MG63 (cell line): Measurements from ENCODE around the gene GADD45GIP1. TPM values are rescaled to one million over a fixed set of nuclear protein-coding genes. Genes with fewer than 3 reads are reported as not detected.
"Not testable (repeated sequence)": the region's sequence is repeated elsewhere in the genome, so short reads cannot be mapped to it uniquely, and the experiment has no call there.

Experiments used
- DNase-seq: peaks from one replicate; pipeline ENCODE4 v3.0.0-alpha.2; 2020
- H3K27me3 ChIP-seq: fragments of 250-450 bp; sonication (Bioruptor Pico); 2 replicates; pipeline ENCODE4 v1.5.1; 2020; ENCODE audit warnings: mild to moderate bottlenecking, moderate library complexity
- H3K36me3 ChIP-seq: fragments of 250-450 bp; sonication (Bioruptor Pico); 2 replicates; pipeline ENCODE4 v1.5.1; 2020; ENCODE audit warnings: mild to moderate bottlenecking, moderate library complexity
- H3K4me3 ChIP-seq: fragments of 250-450 bp; sonication (Bioruptor Pico); 2 replicates; pipeline ENCODE4 v1.5.1; 2020; ENCODE audit warnings: mild to moderate bottlenecking, moderate library complexity
- H3K9me3 ChIP-seq: fragments of 250-450 bp; sonication (Bioruptor Pico); 2 replicates; pipeline ENCODE4 v1.5.1; 2020; ENCODE audit warnings: mild to moderate bottlenecking, moderate library complexity
- total RNA-seq: library from RNA; depleted of rRNA; stranded (reverse); fragments of >200 nt; shearing (Covaris generic); gene quantifications from 2 replicates; pipeline ENCODE4 v1.2.3, GENCODE V29; 2014; ENCODE audit warnings: low replicate concordance

Gene GADD45GIP1
- total RNA-seq, 1 experiment from 2014 or later = 225 TPM

GRCh38 chr19:12974301-12975220 is 17.5 kb upstream of the GADD45GIP1 start:
- Histone ChIP-seq H3K9me3 (no peaks in the 10 kb centered on the region), H3K4me3 (no peak overlapping the region), H3K36me3 (no peaks in the 10 kb centered on the region), H3K27me3 (no peaks in the 10 kb centered on the region)
- no peak for DNase-seq

DNA sequence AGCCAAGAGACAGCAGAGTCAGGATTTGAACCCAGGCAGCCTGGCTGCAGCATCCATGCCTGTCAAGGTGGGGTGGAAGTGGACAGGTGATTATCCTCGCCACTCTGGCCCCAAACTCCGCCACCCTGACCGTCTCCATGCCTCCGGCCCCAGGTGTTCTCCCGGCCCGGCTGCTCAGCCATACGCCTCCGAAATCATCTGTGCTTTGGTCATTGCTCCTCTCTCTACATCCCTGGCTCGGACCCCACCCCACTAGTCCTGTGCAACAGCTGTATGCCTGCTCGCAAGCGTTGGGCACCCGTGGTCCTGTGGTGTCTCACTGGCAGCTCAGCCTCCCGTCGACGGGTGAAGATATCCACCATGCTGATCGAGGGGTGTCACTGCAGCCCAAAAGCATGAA is 16.2 kb upstream of the GADD45GIP1 start:
- no peaks in the 10 kb centered on the region for H3K9me3 ChIP-seq
- H3K36me3 ChIP-seq = no peaks in the 10 kb centered on the region
- H3K4me3 ChIP-seq = no peak overlapping the region
- no peak for DNase-seq
- H3K27me3 ChIP-seq = no peaks in the 10 kb centered on the region

DNA sequence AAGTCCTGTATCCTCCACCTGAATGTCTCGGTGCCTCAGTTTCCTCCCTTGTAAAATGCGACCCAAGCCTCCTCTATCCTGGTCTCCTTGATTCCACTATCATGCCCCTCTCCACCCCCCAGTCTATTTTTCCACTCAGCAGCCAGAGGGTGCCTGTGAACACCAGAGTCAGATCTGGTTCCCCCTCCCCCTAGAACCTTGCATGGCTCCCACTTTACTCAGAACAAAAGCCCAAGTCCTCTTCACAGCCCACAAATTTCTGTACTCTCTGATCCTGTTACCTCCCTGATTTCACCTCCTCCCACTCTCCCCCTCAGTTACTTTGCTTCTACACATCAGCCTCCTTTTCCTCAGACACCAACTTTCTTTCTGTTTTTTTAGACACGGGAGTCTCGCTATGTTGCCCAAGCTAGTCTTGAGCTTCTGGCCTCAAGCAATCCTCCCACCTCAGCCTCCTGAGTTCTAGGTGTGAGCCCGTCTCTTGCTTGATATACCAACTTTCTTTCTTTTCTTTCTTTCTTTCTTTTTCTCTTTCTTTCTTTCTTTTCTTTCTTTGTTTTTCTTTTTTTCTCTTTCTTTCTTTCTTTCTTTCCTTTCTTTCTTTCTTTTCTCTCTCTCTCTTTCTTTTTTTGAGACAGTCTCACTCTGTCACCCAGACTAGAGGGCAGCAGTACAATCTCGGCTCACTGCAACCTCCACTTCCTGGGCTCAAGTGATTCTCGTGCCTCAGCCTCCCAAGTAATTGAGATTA is 13.2 kb upstream of the GADD45GIP1 start:
- DNase-seq = no peak
- Histone ChIP-seq H3K27me3 (no peaks in the 10 kb centered on the region), H3K36me3 (no peaks in the 10 kb centered on the region), H3K4me3 (no peak overlapping the region), H3K9me3 (no peaks in the 10 kb centered on the region)

DNA sequence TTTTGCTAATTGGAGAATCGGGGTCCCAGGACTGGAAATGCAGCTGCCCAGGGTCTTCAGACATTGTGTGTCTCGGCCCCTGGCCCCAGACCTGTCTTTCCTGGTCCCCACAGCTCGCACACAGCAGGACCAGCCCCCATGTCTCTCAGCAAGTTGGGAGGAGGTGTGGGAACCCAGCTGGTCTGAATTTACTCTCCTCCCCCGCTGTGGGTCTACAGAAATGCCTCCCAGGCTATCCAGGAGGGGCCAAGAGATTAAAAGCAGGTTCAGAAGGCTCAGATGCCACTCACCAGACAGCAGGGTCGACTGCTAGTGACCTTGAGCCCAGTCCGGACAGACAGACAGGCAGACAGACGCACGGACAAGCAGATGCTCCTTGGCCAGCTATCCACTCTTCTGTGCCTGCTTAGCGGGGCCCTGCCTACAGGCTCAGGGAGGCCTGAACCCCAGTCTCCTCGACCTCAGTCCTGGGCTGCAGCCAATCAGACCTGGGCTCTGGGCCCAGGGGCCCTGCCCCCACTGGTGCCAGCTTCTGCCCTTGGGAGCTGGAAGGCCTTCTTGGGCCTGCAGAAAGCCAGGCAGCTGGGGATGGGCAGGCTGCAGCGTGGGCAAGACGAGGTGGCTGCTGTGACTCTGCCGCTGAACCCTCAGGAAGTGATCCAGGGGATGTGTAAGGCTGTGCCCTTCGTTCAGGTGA is 12.4 kb upstream of the GADD45GIP1 start, which contains the start of gene DAND5:
TSS of gene DAND5 (plus strand) at position 285 of the 697 bp plus-strand sequence. CDS start at position 370, 85 bp downstream.
- Histone ChIP-seq H3K9me3 (no peaks in the 10 kb centered on the region), H3K27me3 (no peaks in the 10 kb centered on the region), H3K4me3 (no peak within 1 kb of the TSS), H3K36me3 (no peaks in the 10 kb centered on the region)
- peak; percentile 59 for DNase-seq

DNA sequence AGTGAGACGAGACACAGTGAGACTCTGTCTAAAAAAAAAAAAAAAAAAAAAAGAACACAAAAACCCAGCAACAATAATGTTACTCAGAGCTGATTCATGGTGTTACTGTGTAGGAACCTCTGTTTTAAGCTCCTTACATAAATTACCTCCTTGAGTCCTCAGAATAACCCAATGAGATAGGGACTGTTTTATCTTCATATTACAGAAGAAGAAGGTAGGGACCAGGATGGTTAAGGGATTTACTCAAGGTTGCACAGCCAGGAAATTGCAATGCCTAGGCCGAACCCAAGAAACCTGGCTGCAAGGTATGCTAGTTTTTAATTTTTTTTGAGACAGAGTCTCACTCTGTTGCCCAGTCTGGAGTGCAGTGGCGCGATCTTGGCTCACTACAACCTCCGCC is 10.9 kb upstream of the GADD45GIP1 start:
- Histone ChIP-seq H3K4me3 (no peak overlapping the region), H3K27me3 (no peaks in the 10 kb centered on the region), H3K36me3 (no peaks in the 10 kb centered on the region), H3K9me3 (no peaks in the 10 kb centered on the region)
- DNase-seq = no peak

GRCh38 chr19:12965812-12966135 is 8.8 kb upstream of the GADD45GIP1 start:
- H3K9me3 ChIP-seq = no peaks in the 10 kb centered on the region
- no peaks in the 10 kb centered on the region for H3K36me3 ChIP-seq
- no peaks in the 10 kb centered on the region; the same call in 1 of the 2 replicates for H3K27me3 ChIP-seq
- peak overlapping the region; percentile 44; the same call in 1 of the 2 replicates for H3K4me3 ChIP-seq
- DNase-seq = no peak

DNA sequence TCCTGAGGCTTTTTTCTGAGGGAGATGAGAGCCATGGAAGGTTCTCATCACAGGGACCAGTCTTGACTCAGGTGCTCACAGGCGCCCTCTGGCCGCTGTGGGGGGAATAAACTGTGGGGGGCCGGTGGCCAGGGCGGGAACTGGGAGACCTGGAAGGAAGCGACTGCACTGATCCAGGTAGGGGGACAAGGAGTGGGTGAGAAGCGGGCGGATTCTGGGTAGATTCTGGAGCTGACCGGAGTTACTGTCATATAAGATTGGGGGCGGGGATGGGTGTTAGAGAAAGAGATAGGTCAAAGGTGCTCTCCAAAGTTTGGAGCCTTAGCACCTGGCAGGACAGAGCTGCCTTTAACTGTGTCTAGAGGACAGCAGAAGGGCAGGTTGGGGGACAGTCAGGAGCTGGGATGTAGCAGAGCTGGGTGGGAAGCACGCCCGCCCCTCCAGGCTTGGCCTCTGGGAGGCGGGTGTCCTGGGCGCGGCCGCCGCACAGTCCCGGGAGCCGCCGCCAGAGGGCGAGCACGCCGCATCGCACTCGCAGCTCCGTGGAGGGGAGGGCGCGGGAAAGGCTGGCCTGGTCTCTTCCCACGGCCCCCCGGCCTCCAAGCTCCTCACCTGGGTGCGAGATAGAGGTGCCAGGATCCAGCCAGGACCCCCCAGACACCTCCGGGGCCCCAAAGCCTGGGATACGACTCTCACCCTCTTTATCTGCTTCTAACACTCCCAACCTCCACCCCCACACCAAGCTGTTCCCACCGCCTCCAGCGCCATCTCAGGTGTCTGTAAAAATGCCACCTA is 8.2 kb upstream of the GADD45GIP1 start:
- peak; percentile 89 for DNase-seq
- no peaks in the 10 kb centered on the region for H3K36me3 ChIP-seq
- no peaks in the 10 kb centered on the region for H3K9me3 ChIP-seq

GRCh38 chr19:12959481-12959880 is 2.5 kb upstream of the GADD45GIP1 start:
- H3K36me3 ChIP-seq = peaks cover 24% of the 10 kb centered on the region
- DNase-seq = no peak
- H3K4me3 ChIP-seq = no peak overlapping the region
- no peaks in the 10 kb centered on the region for H3K9me3 ChIP-seq
- H3K27me3 ChIP-seq = no peaks in the 10 kb centered on the region; the same call in 1 of the 2 replicates

More for the DNA sequence above, 8.2 kb upstream of the GADD45GIP1 start:
- no peaks in the 10 kb centered on the region; the same call in 1 of the 2 replicates for H3K27me3 ChIP-seq
- H3K4me3 ChIP-seq = peak overlapping the region; percentile 44

DNA sequence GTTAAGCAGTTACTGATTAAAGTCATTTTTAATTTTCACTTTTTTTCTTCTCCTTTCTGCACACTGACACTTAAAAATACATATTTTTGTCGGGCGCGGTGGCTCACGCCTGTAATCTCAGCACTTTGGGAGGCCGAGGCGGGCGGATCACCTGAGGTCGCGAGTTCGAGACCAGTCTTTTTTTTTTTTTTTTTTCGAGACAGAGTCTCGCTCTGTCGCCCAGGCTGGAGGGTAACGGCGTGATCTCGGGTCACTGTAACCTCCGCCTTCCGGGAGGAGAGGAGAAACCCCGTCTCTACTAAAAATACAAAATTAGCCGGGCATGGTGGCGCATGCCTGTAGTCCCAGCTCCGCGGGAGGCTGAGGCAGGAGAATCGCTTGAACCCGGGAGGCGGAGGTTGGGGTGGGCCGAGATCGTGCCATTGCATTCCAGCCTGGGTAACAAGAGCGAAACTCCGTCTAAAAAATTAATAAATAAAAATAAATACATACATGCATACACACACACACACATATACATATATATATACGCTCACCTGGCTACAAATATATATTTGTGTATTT is 448 bp upstream of the GADD45GIP1 start:
- not testable (repeated sequence) for DNase-seq, H3K9me3 ChIP-seq, H3K27me3 ChIP-seq
- H3K4me3 ChIP-seq = peak overlapping the region; percentile 89
- H3K36me3 ChIP-seq = peaks cover 42% of the 10 kb centered on the region

- peaks cover 57% of the 10 kb centered on the region for H3K36me3 ChIP-seq
- no peak for DNase-seq
- H3K27me3 ChIP-seq = no peaks in the 10 kb centered on the region
- H3K4me3 ChIP-seq = peak overlapping the region; percentile 89
- no peaks in the 10 kb centered on the region for H3K9me3 ChIP-seq
Observed at GRCh38 chr19:12955996-12956395, 1.0 kb downstream of the GADD45GIP1 start.

DNA sequence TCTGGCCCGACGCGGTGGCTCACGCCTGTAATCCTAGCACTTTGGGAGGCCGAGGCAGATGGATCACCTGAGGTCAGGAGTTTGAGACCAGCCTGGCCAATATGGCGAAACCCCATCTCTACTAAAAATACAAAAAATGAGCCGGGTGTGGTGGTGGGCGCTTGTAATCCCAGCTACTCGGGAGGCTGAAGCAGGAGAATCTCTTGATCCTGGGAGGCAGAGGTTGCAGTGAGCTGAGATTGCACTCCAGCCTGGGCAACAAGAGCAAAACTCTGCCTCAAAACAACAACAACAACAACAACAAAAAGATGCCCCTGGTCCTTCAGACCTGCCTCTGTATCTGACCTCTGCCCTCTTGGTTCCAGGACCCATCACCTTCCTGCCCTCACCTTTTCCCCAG is 1.4 kb downstream of the GADD45GIP1 start:
- not testable (repeated sequence) for H3K9me3 ChIP-seq, H3K27me3 ChIP-seq, DNase-seq
- Histone ChIP-seq H3K4me3 (peak overlapping the region; percentile 89), H3K36me3 (peaks cover 61% of the 10 kb centered on the region)

DNA sequence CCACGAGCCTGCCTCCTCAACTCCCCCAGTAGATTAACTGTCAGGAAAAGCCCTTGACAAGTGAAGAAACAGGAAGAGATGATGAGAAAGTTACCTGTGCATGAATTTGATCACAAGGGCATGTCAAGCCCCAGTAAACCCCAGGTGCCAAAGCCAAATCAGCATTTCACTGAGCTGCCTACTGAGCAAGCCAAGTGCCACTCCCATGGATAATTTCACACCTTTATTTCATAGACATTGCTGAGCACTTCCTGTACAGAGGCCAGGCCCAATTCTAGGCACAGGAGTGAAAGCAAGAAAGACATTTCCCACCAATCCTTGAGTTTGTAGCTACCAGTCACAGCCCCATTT is 2.4 kb downstream of the GADD45GIP1 start:
- Histone ChIP-seq H3K4me3 (no peak overlapping the region), H3K27me3 (no peaks in the 10 kb centered on the region), H3K36me3 (peaks cover 71% of the 10 kb centered on the region), H3K9me3 (no peaks in the 10 kb centered on the region)
- no peak for DNase-seq

- H3K27me3 ChIP-seq = no peaks in the 10 kb centered on the region
- no peaks in the 10 kb centered on the region for H3K9me3 ChIP-seq
- peaks cover 77% of the 10 kb centered on the region for H3K36me3 ChIP-seq
- no peak overlapping the region for H3K4me3 ChIP-seq
- no peak for DNase-seq
Observed at GRCh38 chr19:12953799-12954611, 3.0 kb downstream of the GADD45GIP1 start.

DNA sequence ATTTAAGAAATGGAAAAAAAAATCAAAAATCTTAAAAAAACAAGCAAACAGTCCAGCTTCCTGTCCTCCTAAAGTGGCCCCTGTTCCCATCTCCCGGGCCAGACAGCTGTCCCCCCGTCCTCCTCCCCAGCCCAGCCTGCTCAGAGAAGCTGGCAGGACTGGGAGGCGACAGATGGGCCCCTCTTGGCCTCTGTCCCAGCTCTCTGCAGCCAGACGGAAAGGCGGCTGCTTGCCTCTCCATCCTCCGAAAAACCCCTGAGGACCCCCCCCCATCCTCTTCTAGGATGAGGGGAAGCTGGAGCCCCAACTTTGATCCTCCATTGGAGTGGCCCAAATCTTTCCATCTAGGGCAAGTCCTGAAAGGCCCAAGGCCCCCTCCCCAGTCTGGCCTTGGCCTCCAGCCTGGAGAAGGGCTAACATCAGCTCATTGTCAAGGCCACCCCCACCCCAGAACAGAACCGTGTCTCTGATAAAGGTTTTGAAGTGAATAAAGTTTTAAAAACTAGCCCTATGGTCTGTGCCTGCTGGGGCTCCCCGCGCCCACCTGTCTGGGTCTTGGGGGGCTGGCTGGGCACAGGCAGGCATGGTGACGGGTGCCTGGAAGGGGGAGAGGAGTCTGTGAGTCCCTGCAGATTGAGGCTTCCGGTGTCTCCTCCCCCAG is 3.8 kb downstream of the GADD45GIP1 start:
- H3K36me3 ChIP-seq = peaks cover 84% of the 10 kb centered on the region
- no peaks in the 10 kb centered on the region for H3K27me3 ChIP-seq
- no peak overlapping the region for H3K4me3 ChIP-seq
- no peaks in the 10 kb centered on the region for H3K9me3 ChIP-seq
- DNase-seq = peak; percentile 92
